GM19455 (cell line): ENCODE data around the gene NHERF2.

Experiments
- ATAC-seq: cut with Tn5 transposase; IDR thresholded peaks from one replicate; pipeline ENCODE4 v1.9.1; 2021; ENCODE audit not compliant: unreplicated experiment

The NHERF2 gene

GRCh38 chr16:2057438-2057837 is 30.7 kb downstream of the NHERF2 start:
- no peak for ATAC-seq

GRCh38 chr16:2058420-2058819 is 31.7 kb downstream of the NHERF2 start:
- no peak for ATAC-seq

- ATAC-seq, result no peak
These were observed 32.2 kb downstream of the NHERF2 start for GRCh38 chr16:2058872-2059271.

GRCh38 chr16:2060346-2060745 is 33.6 kb downstream of the NHERF2 start:
- no peak for ATAC-seq

- no peak for ATAC-seq
These were observed 34.3 kb downstream of the NHERF2 start for GRCh38 chr16:2061023-2061422.

GRCh38 chr16:2061526-2061925 is 34.8 kb downstream of the NHERF2 start:
- no peak for ATAC-seq

GRCh38 chr16:2062801-2063200 is 36.1 kb downstream of the NHERF2 start:
- no peak for ATAC-seq

- no peak for ATAC-seq
These were observed 37.2 kb downstream of the NHERF2 start for GRCh38 chr16:2063861-2064260.

- no peak for ATAC-seq
These were observed 37.8 kb downstream of the NHERF2 start for GRCh38 chr16:2064368-2064945.

- no peak for ATAC-seq
These were observed 39.4 kb downstream of the NHERF2 start for GRCh38 chr16:2066139-2066538.

GRCh38 chr16:2070576-2071453 is 44.1 kb downstream of the NHERF2 start:
- ATAC-seq, result no peak

GRCh38 chr16:2071454-2072202 is 44.9 kb downstream of the NHERF2 start:
- ATAC-seq, result no peak

GRCh38 chr16:2072926-2073325 is 46.2 kb downstream of the NHERF2 start:
- no peak for ATAC-seq

GRCh38 chr16:2074071-2074470 is 47.4 kb downstream of the NHERF2 start:
- ATAC-seq, result no peak

GRCh38 chr16:2075631-2076030 is 48.9 kb downstream of the NHERF2 start:
- no peak for ATAC-seq

- no peak for ATAC-seq
These were observed 49.6 kb downstream of the NHERF2 start for GRCh38 chr16:2076072-2076865.

GRCh38 chr16:2077016-2077415 is 50.3 kb downstream of the NHERF2 start:
- ATAC-seq, result no peak

- ATAC-seq, result no peak
These were observed 51.0 kb downstream of the NHERF2 start for GRCh38 chr16:2077696-2078095.

- ATAC-seq, result no peak
These were observed 51.4 kb downstream of the NHERF2 start for GRCh38 chr16:2078096-2078495.

GRCh38 chr16:2078691-2079090 is 52.0 kb downstream of the NHERF2 start:
- no peak for ATAC-seq

GRCh38 chr16:2079311-2079800 is 52.7 kb downstream of the NHERF2 start:
- no peak for ATAC-seq
